ENCODE data around the gene RALGPS1.

- TF ChIP-seq TCF7 (CRISPR knock-in tag; IDR thresholded peaks at IDR 0.05; ENCODE audit: low read depth) (no peak), CTCF (IDR thresholded peaks at IDR 0.05) (no peak), JUN (CRISPR knock-in tag; IDR thresholded peaks at IDR 0.05) (no peak), OVOL2 (CRISPR knock-in tag; IDR thresholded peaks at IDR 0.05; ENCODE audit: borderline replicate concordance) (no peak), E2F1 (CRISPR knock-in tag; IDR thresholded peaks at IDR 0.05) (no peak), ETV6 (CRISPR knock-in tag; IDR thresholded peaks at IDR 0.05) (no peak), SP1 (CRISPR knock-in tag; conservative IDR thresholded peaks at IDR 0.05) (no peak), CREM (CRISPR knock-in tag; IDR thresholded peaks at IDR 0.05) (no peak), KAT7 (CRISPR knock-in tag; IDR thresholded peaks at IDR 0.05; ENCODE audit: borderline replicate concordance) (no peak), IRF1 (CRISPR knock-in tag; IDR thresholded peaks at IDR 0.05) (no peak), FOXJ3 (CRISPR knock-in tag; IDR thresholded peaks at IDR 0.05; ENCODE audit: borderline replicate concordance) (no peak), FOXP1 (CRISPR knock-in tag; IDR thresholded peaks at IDR 0.05; ENCODE audit: borderline replicate concordance) (no peak)
- TF ChIP-seq, protein P1, sequence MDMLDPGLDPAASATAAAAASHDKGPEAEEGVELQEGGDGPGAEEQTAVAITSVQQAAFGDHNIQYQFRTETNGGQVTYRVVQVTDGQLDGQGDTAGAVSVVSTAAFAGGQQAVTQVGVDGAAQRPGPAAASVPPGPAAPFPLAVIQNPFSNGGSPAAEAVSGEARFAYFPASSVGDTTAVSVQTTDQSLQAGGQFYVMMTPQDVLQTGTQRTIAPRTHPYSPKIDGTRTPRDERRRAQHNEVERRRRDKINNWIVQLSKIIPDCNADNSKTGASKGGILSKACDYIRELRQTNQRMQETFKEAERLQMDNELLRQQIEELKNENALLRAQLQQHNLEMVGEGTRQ (CRISPR knock-in tag; IDR thresholded peaks at IDR 0.05): no peak
These were observed 253.2 kb downstream of the RALGPS1 start for GRCh38 chr9:127167560-127168326.
